ENCODE data around the gene KCNK10.

GRCh38 chr14:88252498-88252897 lies 70.6 kb downstream of the KCNK10 start:
- no peak for TF ChIP-seq PML (IDR thresholded peaks at IDR 0.05; ENCODE audit: low read length)
- TF ChIP-seq CBX3 (IDR thresholded peaks at IDR 0.05; ENCODE audit: borderline replicate concordance, low read depth) = no peak
- TF ChIP-seq POLR2A (IDR thresholded peaks at IDR 0.05; ENCODE audit: low read depth, low read length) = no peak
